IPS-18c (cell line): ENCODE results near the gene CD8B.
A peak's percentile ranks its signal among the peaks of the same experiment; 100 is the strongest.
"Not testable (repeated sequence)": the region's sequence is repeated elsewhere in the genome, so short reads cannot be mapped to it uniquely, and the experiment has no call there.

Experiments
- H3K4me3 ChIP-seq: 2 replicates; pipeline ENCODE4 v1.7.0; 2013; ENCODE audit warnings: low read depth, mild to moderate bottlenecking, low read length, moderate library complexity; ENCODE audit not compliant: insufficient read depth
- H3K9me3 ChIP-seq: one replicate; pipeline ENCODE4 v1.6.1; 2013; ENCODE audit warnings: mild to moderate bottlenecking, low read length, moderate library complexity; ENCODE audit not compliant: control insufficient read depth, insufficient read depth

Gene CD8B

GRCh38 chr2:86861628-86862379, at the start of gene CD8B:
Gene CD8B, minus strand, starts transcription at chr2:86861886. Its CDS starts 21 bp downstream, at chr2:86861865.
- H3K9me3 ChIP-seq, result not testable (repeated sequence)
- peak within 1 kb of the TSS; percentile 34 for H3K4me3 ChIP-seq

GRCh38 chr2:86905868-86906267, 44.2 kb upstream of the CD8B start:
- H3K4me3 ChIP-seq, H3K9me3 ChIP-seq: not testable (repeated sequence)

DNA sequence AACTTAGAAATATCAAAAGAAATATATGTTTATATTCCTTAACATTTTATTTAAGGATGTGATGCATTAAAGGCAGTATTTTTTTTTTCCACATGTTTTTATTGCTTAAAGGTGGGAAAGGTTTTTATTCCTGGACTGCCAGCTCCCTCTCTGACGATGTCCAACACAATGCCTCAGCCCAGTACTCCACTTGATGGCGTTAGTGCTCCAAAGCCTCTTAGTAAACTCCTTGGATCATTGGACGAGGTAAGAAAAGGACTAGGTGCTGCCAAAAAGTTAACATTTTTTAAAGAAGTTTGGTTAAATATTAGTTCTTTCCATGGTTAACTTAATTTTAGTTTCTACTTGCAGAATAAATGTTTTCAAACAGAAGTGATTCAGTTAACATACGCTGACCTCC, 39.0 kb upstream of the CD8B start:
- H3K4me3 ChIP-seq, H3K9me3 ChIP-seq: not testable (repeated sequence)

DNA sequence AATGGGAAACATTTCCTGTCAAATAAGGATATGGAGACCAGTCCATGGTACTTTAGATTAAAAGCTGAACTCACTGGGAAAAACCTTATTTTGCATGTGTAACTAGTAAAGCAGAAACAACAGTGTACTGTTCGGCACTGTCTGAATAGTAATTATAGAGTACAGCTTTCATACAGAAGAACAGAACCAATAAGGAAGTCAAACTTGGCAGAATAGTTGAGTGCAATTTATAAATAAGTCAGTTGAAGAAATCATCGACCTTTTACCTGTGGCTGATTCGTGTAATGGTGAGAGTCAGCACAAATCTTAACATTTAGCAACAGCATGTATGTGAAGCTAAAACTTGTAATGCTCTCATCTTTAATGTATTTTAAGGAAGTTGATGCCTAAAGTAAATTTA, 24.3 kb upstream of the CD8B start:
- not testable (repeated sequence) for H3K9me3 ChIP-seq, H3K4me3 ChIP-seq

DNA sequence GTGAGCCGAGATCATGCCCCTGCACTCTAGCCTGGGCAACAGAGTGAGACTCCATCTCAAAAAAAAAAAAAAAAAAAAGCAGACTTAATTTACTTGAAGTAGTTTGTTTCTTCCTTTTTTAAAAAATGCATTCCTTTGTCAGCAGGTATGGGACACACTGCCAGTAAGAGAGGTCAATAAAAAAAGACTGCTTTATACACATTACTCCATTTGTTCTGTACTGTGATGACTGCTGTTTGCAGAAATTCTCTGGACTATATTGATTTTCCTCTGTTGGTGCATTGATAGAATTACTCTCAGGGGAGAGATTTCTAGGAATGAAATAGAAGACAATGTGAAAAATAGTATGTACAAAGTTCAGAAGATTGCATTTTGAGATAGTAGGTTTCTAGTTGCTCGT, 21.2 kb upstream of the CD8B start:
- H3K9me3 ChIP-seq, H3K4me3 ChIP-seq: not testable (repeated sequence)

GRCh38 chr2:86882118-86882665, 20.5 kb upstream of the CD8B start:
- H3K4me3 ChIP-seq, H3K9me3 ChIP-seq: not testable (repeated sequence)

DNA sequence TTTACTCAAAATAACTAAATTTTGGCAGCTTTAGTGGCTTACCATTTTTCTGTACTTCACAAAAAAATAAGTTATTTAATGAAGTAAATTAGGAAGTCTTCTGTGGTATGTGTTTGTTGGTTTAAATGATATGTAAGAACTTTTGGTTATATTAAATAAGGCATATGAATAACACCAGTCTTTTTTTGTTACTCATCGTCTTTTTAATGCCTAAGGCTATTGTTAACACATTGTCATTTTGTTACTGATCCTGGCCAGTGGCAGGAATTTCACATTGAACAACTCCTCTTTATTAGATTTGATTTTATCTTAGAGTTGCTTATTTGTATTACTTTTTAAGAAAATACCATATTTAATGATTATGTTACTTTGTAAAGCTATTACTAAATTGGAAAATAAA, 17.3 kb upstream of the CD8B start:
- not testable (repeated sequence) for H3K9me3 ChIP-seq, H3K4me3 ChIP-seq

GRCh38 chr2:86870941-86871340, 9.3 kb upstream of the CD8B start:
- H3K4me3 ChIP-seq, H3K9me3 ChIP-seq: not testable (repeated sequence)

GRCh38 chr2:86868895-86869468, 7.3 kb upstream of the CD8B start:
- not testable (repeated sequence) for H3K4me3 ChIP-seq

GRCh38 chr2:86862380-86862703, 656 bp upstream of the CD8B start:
- H3K4me3 ChIP-seq, H3K9me3 ChIP-seq: not testable (repeated sequence)

More at GRCh38 chr2:86868895-86869468, 7.3 kb upstream of the CD8B start:
- not testable (repeated sequence) for H3K9me3 ChIP-seq

DNA sequence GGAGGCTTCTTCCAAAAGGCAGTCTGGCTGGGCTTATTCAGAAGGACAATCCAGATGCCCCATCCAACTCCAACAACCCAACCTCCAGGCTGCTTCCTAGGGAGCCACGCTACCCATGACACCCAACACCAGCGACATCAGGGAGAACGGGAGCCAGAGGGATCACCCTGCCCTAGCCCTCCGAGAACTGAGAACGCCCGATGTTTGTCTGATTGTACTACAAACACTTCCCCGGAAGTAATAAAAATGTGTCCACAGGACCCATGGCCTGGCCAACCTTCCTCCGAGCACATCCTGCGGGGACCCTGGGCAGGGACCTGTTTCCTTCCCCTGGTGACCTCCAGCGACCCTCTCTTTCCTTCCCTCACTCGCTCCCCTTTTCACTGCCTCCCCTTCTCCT, 511 bp downstream of the CD8B start:
- not testable (repeated sequence) for H3K9me3 ChIP-seq
- H3K4me3 ChIP-seq, result peak overlapping the region; percentile 34; the same call in 1 of the 2 replicates

DNA sequence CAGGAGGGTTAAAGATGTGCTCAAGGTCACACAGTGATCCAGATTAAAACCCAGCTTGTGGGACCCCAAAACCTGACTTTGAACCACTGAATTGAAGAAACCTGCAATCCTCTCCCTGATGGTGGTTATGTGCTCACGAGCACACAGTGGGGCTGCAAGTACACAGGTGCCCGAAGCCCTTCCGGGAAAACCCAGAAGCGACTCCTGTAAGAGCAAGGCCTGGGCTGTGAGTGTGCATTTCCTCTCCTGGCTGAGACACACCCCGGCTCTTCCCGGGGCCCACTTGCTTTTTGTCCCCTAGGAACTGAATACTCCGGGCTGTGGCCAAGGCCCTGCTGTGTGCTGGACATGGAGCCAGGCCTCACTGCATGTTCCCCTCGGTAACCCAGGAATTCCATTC, 1.1 kb downstream of the CD8B start:
- H3K9me3 ChIP-seq, H3K4me3 ChIP-seq: not testable (repeated sequence)

DNA sequence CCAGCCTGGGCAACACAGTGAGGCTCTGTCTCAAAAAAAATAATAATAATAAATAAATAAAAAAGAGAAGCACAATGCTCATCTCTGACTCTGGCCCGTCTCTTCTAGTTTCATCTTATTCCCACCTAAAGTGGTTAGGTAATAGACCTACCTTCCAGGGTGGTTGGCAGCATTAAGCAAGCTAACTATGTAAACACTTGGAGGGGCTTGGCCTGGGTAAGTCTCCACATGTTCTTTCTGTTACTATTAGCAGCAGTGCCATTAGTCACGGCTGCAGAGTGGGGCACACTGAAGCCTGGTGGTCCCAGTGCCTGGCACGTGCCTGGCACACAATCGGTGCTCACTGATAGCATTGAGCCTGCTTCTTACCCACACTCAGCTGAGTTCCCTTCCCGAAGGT, 4.0 kb downstream of the CD8B start:
- H3K9me3 ChIP-seq, H3K4me3 ChIP-seq: not testable (repeated sequence)

- not testable (repeated sequence) for H3K9me3 ChIP-seq, H3K4me3 ChIP-seq
Measured at GRCh38 chr2:86856498-86856897, 5.2 kb downstream of the CD8B start.

DNA sequence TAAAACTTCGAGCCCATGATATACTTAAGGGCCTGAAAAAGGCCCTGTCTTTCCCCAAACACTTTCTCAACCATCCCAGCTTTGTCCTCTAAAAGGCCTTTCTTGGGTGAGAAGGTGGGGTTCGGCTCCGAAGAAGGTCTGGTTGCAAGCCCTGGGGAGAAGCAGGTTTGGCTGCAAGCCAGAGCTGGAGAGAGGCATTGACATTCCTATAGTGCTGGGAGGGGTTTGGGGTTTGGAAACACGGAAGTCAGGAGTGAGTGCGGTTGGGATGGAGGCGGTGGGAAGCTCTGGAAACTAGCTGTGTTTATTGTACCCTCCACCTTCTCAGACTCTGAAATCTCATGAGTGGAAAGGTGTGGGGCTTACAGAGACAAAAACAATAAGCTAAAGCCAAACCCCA, 5.7 kb downstream of the CD8B start:
- not testable (repeated sequence) for H3K9me3 ChIP-seq, H3K4me3 ChIP-seq

DNA sequence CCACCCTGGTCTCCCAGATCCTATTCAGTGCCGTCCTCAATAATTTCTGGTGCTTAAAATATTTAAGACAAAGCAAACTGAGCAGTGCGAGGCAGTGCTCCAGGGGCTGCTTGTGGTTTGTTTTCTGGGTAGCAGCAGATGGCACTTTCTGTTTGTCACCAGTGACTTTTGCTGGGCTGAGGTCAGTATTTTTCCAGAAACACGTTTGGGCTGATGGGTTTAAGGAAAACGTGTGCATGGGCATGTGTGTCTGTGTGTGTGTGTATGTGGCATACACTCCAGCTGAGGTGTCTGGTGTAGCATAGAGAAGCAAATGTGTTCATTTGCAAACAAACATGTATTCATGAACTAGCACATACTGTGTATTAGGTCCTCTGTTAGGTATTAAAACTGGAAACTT, 10.1 kb downstream of the CD8B start:
- H3K4me3 ChIP-seq, result not testable (repeated sequence)

DNA sequence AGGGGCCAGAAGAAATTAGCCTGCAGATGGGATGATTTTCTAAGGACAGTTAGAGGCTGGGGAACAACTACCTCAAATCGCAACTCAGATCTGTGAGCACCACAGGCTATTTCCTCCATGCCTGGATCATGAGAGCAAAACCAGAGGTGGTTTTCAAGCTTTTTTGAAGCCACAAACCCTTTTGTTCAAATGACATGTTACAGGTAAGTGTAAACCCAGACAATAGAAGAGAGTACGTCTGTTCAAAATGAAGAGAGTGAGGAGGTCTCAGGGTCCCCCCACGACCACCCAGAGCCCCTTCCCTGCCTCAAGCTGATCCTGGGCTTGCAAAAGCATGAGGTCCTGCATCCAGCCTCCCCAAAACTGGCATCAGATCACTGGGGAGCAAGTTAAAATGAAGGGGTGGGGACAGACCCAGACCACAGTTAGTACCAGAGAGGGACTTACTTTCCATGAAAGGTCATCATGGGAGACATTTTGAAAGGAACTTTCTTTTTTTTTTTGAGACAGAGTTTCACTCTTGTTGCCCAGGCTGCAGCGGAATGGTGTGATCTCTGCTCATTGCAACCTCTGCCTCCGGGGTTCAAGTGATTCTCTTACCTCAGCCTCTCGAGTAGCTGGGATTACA, 19.0 kb downstream of the CD8B start:
- not testable (repeated sequence) for H3K4me3 ChIP-seq, H3K9me3 ChIP-seq

More for the DNA sequence above, 10.1 kb downstream of the CD8B start:
- H3K9me3 ChIP-seq, result not testable (repeated sequence)

DNA sequence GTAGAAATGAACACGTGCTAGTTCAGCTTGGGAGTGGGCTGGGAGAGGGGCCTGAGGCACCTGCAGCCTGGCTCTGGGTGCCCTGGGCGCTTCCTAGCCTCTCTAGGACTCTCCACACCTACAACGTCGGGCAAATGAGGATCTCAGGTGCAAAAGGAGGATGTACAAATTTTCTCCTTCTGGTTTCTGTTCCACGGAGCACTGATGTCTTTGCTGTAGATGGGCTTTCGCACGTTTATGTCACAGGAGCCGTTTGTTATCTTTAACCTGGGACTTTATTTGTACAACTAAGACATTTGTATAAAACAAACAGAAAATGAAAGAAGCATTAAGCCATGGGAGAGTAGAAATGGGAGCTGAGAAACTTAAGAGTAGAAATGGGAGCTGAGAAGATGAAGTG, 20.4 kb downstream of the CD8B start:
- not testable (repeated sequence) for H3K4me3 ChIP-seq, H3K9me3 ChIP-seq
